Panc1 (cell line): ENCODE measurements around the gene CCDC9B. TPM values are rescaled to one million over a fixed set of nuclear protein-coding genes. Genes with fewer than 3 reads are reported as not detected.

Source experiments
- ATAC-seq: fragments of 200-7000 bp; cut with Tn5 transposase; 2 replicates; pipeline ENCODE4 v1.9.1; 2020; ENCODE audit warnings: mild to moderate bottlenecking, moderate library complexity
- BruUV-seq: library from RNA; stranded (reverse); fragments of 400-500 nt; replicated peaks from 2 replicates; lab custom pipeline; 2021; lab: Mats Ljungman, UMichigan
- CTCF ChIA-PET: fragments of 300-600 bp; sonication (Branson Sonifier 250); formaldehyde crosslinking; loops from one replicate; lab custom pipeline; 2022; ENCODE audit warnings: antibody characterized with exemption; lab: Charles Lee
- POLR2A ChIA-PET: fragments of 300-600 bp; sonication (Branson Sonifier 250); formaldehyde crosslinking; loops from one replicate; lab custom pipeline; 2022; ENCODE audit warnings: antibody characterized with exemption; lab: Charles Lee
- DNase-seq: peaks from one replicate; pipeline ENCODE4 v3.0.0-alpha.2; 2010; ENCODE audit warnings: low read depth, low spot score
- H3K27ac ChIP-seq: 2 replicates; pipeline ENCODE4 v1.5.1; 2011; ENCODE audit warnings: mild to moderate bottlenecking, low read length, inconsistent platforms
- H3K27me3 ChIP-seq: fragments of 200-500 bp; sonication (Bioruptor generic); 2 replicates; pipeline ENCODE4 v1.6.0; 2014; ENCODE audit warnings: low read length, inconsistent platforms; ENCODE audit not compliant: control insufficient read depth, insufficient read depth
- H3K36me3 ChIP-seq: fragments of 200-500 bp; sonication (Bioruptor generic); 2 replicates; pipeline ENCODE4 v1.5.1; 2014; ENCODE audit warnings: inconsistent platforms, mild to moderate bottlenecking, low read length, moderate library complexity; ENCODE audit not compliant: control insufficient read depth, insufficient read depth
- H3K4me1 ChIP-seq: 2 replicates; pipeline ENCODE4 v1.5.1; 2011; ENCODE audit warnings: inconsistent platforms, mild to moderate bottlenecking, low read length, moderate library complexity; ENCODE audit not compliant: control insufficient read depth, insufficient read depth
- H3K4me3 ChIP-seq, 2 experiments: 2 replicates each; pipeline ENCODE4 v1.5.1; 2011 to 2012; ENCODE audit warnings: low read depth in 2 of 2, low read length in 2 of 2, mild to moderate bottlenecking in 2 of 2, inconsistent platforms in 1 of 2, moderate library complexity in 1 of 2
- H3K9me3 ChIP-seq: fragments of 200-500 bp; sonication (Bioruptor generic); 2 replicates; pipeline ENCODE4 v1.5.1; 2014; ENCODE audit warnings: low read depth, mild to moderate bottlenecking, inconsistent platforms, low read length, moderate library complexity; ENCODE audit not compliant: control insufficient read depth, insufficient read depth
- POLR2AphosphoS5 ChIP-seq: IDR thresholded peaks from 2 replicates; pipeline ENCODE4 v1.6.1; 2012; ENCODE audit warnings: mild to moderate bottlenecking, low read depth, low read length, moderate library complexity
- SIN3A ChIP-seq: IDR thresholded peaks from 2 replicates; pipeline ENCODE4 v1.6.1; 2012; ENCODE audit warnings: low read depth, mild to moderate bottlenecking, low read length, moderate library complexity, borderline replicate concordance; ENCODE audit not compliant: insufficient read depth
- TCF7L2 ChIP-seq: IDR thresholded peaks from 2 replicates; pipeline ENCODE4 v1.6.1; 2011; ENCODE audit warnings: mild to moderate bottlenecking, low read depth, low read length, inconsistent platforms
- in situ Hi-C: cut with HindIII; loops from 2 replicates; pipeline ENCODE4 v1.10.0; 2016; ENCODE audit warnings: low sequenced_read_pairs, low pct_unique_long_range_greater_than_20kb
- intact Hi-C: fragments of 100-400 bp; cut with micrococcal nuclease; formaldehyde crosslinking; loops from one replicate; pipeline ENCODE4 v1.10.0; 2022; ENCODE audit not compliant: unreplicated experiment
- total RNA-seq: library from RNA; stranded (reverse); gene quantifications from one replicate; pipeline ENCODE4 v1.2.1, GENCODE V29; 2021; ENCODE audit not compliant: unreplicated experiment
- TF ChIP-seq, protein P1 (sequence below), 2 experiments: IDR thresholded peaks; 2 replicates each; pipeline ENCODE4 v1.6.1; 2011 to 2012; ENCODE audit warnings: low read depth in 2 of 2, control low read depth in 1 of 2, low read length in 1 of 2, mild to moderate bottlenecking in 1 of 2, moderate library complexity in 1 of 2; ENCODE audit not compliant: insufficient read depth in 1 of 2
- TF ChIP-seq, protein P2 (sequence below): fragments of 450-650 bp; IDR thresholded peaks from 2 replicates; pipeline ENCODE4 v1.5.1; 2017; ENCODE audit warnings: mild to moderate bottlenecking

The CCDC9B gene
- total RNA-seq, 1 experiment from 2014 or later: 55.9 TPM

GRCh38 chr15:40367686-40368611, 27.2 kb upstream of the CCDC9B start:
- CTCF ChIA-PET: interaction anchor here (0.7 to 1.8 kb wide), 3 partner anchors 23 to 144 kb away, joined by 3 to 12 read pairs (median 5); no protein-coding TSS in a partner anchor
- Histone ChIP-seq H3K27ac (no peak overlapping the region), H3K27me3 (no peaks in the 10 kb centered on the region), H3K36me3 (no peaks in the 10 kb centered on the region), H3K4me1 (no peaks in the 10 kb centered on the region), H3K9me3 (no peaks in the 10 kb centered on the region), H3K4me3 (0 out of 4 replicates have a peak overlapping the region, but pooled peaks of 1 of the 2 experiments have one; percentile 8)
- POLR2A ChIA-PET: interaction anchor here (0.6 kb wide), 1 partner anchor 55 kb away, joined by 3 read pairs; no protein-coding TSS in a partner anchor
- TF ChIP-seq, protein P1, sequence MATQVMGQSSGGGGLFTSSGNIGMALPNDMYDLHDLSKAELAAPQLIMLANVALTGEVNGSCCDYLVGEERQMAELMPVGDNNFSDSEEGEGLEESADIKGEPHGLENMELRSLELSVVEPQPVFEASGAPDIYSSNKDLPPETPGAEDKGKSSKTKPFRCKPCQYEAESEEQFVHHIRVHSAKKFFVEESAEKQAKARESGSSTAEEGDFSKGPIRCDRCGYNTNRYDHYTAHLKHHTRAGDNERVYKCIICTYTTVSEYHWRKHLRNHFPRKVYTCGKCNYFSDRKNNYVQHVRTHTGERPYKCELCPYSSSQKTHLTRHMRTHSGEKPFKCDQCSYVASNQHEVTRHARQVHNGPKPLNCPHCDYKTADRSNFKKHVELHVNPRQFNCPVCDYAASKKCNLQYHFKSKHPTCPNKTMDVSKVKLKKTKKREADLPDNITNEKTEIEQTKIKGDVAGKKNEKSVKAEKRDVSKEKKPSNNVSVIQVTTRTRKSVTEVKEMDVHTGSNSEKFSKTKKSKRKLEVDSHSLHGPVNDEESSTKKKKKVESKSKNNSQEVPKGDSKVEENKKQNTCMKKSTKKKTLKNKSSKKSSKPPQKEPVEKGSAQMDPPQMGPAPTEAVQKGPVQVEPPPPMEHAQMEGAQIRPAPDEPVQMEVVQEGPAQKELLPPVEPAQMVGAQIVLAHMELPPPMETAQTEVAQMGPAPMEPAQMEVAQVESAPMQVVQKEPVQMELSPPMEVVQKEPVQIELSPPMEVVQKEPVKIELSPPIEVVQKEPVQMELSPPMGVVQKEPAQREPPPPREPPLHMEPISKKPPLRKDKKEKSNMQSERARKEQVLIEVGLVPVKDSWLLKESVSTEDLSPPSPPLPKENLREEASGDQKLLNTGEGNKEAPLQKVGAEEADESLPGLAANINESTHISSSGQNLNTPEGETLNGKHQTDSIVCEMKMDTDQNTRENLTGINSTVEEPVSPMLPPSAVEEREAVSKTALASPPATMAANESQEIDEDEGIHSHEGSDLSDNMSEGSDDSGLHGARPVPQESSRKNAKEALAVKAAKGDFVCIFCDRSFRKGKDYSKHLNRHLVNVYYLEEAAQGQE (IDR thresholded peaks at IDR 0.05; ENCODE audit: insufficient read depth in 1 of 2, low read depth in 2 of 2, low read length in 1 of 2): 0 out of 4 replicates have a peak, but pooled peaks of 1 of the 2 experiments have one; percentile 1
- TF ChIP-seq SIN3A (0 out of 2 replicates have a peak, but pooled peaks have one; percentile 12), POLR2AphosphoS5 (no peak), TCF7L2 (no peak)
- TF ChIP-seq, protein P2, sequence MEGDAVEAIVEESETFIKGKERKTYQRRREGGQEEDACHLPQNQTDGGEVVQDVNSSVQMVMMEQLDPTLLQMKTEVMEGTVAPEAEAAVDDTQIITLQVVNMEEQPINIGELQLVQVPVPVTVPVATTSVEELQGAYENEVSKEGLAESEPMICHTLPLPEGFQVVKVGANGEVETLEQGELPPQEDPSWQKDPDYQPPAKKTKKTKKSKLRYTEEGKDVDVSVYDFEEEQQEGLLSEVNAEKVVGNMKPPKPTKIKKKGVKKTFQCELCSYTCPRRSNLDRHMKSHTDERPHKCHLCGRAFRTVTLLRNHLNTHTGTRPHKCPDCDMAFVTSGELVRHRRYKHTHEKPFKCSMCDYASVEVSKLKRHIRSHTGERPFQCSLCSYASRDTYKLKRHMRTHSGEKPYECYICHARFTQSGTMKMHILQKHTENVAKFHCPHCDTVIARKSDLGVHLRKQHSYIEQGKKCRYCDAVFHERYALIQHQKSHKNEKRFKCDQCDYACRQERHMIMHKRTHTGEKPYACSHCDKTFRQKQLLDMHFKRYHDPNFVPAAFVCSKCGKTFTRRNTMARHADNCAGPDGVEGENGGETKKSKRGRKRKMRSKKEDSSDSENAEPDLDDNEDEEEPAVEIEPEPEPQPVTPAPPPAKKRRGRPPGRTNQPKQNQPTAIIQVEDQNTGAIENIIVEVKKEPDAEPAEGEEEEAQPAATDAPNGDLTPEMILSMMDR: peak; percentile 89
- in situ Hi-C loops: no loop called here
- intact Hi-C loops: no loop called here
- BruUV-seq: no TSS peak
- ATAC-seq (peak; percentile 85), DNase-seq (no peak)

DNA sequence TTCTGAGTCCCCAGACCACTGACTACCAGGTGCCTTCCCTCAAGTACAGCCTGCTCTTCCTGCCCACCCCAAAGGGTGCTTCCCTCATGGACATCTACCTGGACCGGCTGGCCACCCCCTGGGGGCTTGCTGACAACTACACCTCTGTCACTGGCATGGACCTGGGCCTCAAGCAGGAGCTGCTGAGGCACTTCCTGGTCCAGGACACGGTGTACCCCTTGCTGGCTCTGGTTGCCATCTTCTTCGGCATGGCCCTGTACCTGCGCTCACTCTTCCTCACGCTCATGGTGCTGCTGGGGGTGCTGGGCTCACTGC, 26.6 kb upstream of the CCDC9B start:
- Histone ChIP-seq H3K36me3 (no peaks in the 10 kb centered on the region), H3K27ac (no peak overlapping the region), H3K27me3 (no peaks in the 10 kb centered on the region), H3K4me1 (no peaks in the 10 kb centered on the region), H3K9me3 (no peaks in the 10 kb centered on the region), H3K4me3 (no peak overlapping the region)
- in situ Hi-C loops (no loop called here), intact Hi-C loops (no loop called here)
- BruUV-seq: no TSS peak
- ATAC-seq: no peak
- CTCF ChIA-PET: interaction anchor here (0.8 kb wide), 1 partner anchor 23 kb away, joined by 12 read pairs; no protein-coding TSS in a partner anchor
- DNase-seq: no peak
- TF ChIP-seq TCF7L2 (no peak), SIN3A (no peak), POLR2AphosphoS5 (no peak)
- TF ChIP-seq, protein P2: no peak
- TF ChIP-seq, protein P1 (IDR thresholded peaks at IDR 0.05; ENCODE audit: insufficient read depth in 1 of 2, low read depth in 2 of 2, low read length in 1 of 2): no peak
- POLR2A ChIA-PET: no interaction called here
